ENCODE data around the gene FBXW9. TPM values are rescaled to one million over a fixed set of nuclear protein-coding genes. Genes with fewer than 3 reads are reported as not detected.

Gene FBXW9
- total and polyA plus RNA-seq, 2 of the 13 experiments (the other 11 are each of a cell fraction or from before 2014, with no cell fraction given), result 5.7 to 6.1 TPM

DNA sequence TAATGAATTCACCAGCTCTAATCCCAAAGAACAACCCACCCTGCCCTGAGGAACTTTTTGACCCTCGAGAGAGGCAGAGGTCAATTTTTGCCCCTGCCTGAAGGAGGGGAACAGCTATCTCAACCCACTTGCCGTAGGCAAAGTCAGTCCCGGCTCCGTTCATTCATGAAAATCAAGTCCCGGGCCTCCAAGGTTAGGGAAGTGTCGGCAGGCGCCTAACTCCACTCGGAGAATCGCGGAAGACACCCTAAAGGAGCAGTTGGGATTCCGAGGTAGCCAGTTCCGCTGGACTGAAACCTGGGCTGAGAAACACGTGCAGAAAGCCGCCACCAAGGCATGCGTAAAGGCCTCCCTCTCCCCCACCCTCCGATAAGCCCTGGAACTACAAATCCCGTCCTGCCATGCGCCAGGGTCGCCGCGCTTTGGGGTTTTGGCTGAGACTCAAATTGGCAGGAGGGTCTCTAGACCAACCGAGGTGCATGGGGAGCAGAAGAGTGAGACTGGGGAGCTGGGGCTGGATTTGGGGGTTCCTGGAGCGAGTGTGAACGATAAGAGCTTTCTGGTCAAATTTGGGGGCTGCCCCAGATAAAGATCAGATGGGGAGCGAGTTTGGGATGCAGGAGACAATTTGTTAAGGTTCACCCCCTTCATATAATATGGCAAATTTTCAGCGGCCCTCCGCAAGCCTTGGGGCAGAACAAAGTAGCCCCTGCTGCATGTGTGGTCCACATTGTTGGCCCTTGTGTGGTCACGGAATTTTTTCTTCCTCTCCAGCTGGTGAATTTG is 27.4 kb upstream of the FBXW9 start, which contains the start of gene TNPO2 (continued):
- TF ChIP-seq MXD4 (CRISPR knock-in tag; IDR thresholded peaks at IDR 0.05) (peak; percentile 97), NFKB2 (CRISPR knock-in tag; IDR thresholded peaks at IDR 0.05; ENCODE audit: borderline replicate concordance) (peak; percentile 21; the same call in 1 of the 2 replicates), ZC3H4 (CRISPR knock-in tag; IDR thresholded peaks at IDR 0.05; ENCODE audit: borderline replicate concordance) (no peak), SMAD1 (CRISPR knock-in tag; IDR thresholded peaks at IDR 0.05; ENCODE audit: borderline replicate concordance, low read depth) (no peak), ZSCAN31 (CRISPR knock-in tag; IDR thresholded peaks at IDR 0.05; ENCODE audit: low read depth) (no peak), NONO (IDR thresholded peaks at IDR 0.05) (no peak), NONO (CRISPR knock-in tag; conservative IDR thresholded peaks at IDR 0.05) (0 out of 2 replicates have a peak, but pooled peaks have one; percentile 15), RAD21 (CRISPR knock-in tag; IDR thresholded peaks at IDR 0.05) (0 out of 2 replicates have a peak, but pooled peaks have one; percentile 13), KDM5B (CRISPR knock-in tag; IDR thresholded peaks at IDR 0.05; ENCODE audit: borderline replicate concordance) (peak; percentile 66; the same call in 1 of the 2 replicates), ZNF501 (CRISPR knock-in tag; IDR thresholded peaks at IDR 0.05) (peak; percentile 53), ZMYM4 (CRISPR knock-in tag; IDR thresholded peaks at IDR 0.05) (0 out of 2 replicates have a peak, but pooled peaks have one; percentile 7), NFE2 (CRISPR knock-in tag; IDR thresholded peaks at IDR 0.05) (no peak)
- TF ChIP-seq, protein P1, sequence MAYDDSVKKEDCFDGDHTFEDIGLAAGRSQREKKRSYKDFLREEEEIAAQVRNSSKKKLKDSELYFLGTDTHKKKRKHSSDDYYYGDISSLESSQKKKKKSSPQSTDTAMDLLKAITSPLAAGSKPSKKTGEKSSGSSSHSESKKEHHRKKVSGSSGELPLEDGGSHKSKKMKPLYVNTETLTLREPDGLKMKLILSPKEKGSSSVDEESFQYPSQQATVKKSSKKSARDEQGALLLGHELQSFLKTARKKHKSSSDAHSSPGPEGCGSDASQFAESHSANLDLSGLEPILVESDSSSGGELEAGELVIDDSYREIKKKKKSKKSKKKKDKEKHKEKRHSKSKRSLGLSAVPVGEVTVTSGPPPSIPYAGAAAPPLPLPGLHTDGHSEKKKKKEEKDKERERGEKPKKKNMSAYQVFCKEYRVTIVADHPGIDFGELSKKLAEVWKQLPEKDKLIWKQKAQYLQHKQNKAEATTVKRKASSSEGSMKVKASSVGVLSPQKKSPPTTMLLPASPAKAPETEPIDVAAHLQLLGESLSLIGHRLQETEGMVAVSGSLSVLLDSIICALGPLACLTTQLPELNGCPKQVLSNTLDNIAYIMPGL (CRISPR knock-in tag; IDR thresholded peaks at IDR 0.05; ENCODE audit: borderline replicate concordance in 1 of 2, low read depth in 1 of 2), result peak; percentile 35 to 61; a peak in 2 of 4 replicates
- TF ChIP-seq, protein P2, sequence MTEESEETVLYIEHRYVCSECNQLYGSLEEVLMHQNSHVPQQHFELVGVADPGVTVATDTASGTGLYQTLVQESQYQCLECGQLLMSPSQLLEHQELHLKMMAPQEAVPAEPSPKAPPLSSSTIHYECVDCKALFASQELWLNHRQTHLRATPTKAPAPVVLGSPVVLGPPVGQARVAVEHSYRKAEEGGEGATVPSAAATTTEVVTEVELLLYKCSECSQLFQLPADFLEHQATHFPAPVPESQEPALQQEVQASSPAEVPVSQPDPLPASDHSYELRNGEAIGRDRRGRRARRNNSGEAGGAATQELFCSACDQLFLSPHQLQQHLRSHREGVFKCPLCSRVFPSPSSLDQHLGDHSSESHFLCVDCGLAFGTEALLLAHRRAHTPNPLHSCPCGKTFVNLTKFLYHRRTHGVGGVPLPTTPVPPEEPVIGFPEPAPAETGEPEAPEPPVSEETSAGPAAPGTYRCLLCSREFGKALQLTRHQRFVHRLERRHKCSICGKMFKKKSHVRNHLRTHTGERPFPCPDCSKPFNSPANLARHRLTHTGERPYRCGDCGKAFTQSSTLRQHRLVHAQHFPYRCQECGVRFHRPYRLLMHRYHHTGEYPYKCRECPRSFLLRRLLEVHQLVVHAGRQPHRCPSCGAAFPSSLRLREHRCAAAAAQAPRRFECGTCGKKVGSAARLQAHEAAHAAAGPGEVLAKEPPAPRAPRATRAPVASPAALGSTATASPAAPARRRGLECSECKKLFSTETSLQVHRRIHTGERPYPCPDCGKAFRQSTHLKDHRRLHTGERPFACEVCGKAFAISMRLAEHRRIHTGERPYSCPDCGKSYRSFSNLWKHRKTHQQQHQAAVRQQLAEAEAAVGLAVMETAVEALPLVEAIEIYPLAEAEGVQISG (CRISPR knock-in tag; IDR thresholded peaks at IDR 0.05), result peak; percentile 98
- TF ChIP-seq, protein P3, sequence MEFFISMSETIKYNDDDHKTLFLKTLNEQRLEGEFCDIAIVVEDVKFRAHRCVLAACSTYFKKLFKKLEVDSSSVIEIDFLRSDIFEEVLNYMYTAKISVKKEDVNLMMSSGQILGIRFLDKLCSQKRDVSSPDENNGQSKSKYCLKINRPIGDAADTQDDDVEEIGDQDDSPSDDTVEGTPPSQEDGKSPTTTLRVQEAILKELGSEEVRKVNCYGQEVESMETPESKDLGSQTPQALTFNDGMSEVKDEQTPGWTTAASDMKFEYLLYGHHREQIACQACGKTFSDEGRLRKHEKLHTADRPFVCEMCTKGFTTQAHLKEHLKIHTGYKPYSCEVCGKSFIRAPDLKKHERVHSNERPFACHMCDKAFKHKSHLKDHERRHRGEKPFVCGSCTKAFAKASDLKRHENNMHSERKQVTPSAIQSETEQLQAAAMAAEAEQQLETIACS (CRISPR knock-in tag; IDR thresholded peaks at IDR 0.05), result 0 out of 2 replicates have a peak, but pooled peaks have one; percentile 14
- TF ChIP-seq, protein P4, sequence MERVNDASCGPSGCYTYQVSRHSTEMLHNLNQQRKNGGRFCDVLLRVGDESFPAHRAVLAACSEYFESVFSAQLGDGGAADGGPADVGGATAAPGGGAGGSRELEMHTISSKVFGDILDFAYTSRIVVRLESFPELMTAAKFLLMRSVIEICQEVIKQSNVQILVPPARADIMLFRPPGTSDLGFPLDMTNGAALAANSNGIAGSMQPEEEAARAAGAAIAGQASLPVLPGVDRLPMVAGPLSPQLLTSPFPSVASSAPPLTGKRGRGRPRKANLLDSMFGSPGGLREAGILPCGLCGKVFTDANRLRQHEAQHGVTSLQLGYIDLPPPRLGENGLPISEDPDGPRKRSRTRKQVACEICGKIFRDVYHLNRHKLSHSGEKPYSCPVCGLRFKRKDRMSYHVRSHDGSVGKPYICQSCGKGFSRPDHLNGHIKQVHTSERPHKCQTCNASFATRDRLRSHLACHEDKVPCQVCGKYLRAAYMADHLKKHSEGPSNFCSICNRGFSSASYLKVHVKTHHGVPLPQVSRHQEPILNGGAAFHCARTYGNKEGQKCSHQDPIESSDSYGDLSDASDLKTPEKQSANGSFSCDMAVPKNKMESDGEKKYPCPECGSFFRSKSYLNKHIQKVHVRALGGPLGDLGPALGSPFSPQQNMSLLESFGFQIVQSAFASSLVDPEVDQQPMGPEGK (CRISPR knock-in tag; IDR thresholded peaks at IDR 0.05), result peak; percentile 46; the same call in 1 of the 2 replicates
- TF ChIP-seq, protein P5, sequence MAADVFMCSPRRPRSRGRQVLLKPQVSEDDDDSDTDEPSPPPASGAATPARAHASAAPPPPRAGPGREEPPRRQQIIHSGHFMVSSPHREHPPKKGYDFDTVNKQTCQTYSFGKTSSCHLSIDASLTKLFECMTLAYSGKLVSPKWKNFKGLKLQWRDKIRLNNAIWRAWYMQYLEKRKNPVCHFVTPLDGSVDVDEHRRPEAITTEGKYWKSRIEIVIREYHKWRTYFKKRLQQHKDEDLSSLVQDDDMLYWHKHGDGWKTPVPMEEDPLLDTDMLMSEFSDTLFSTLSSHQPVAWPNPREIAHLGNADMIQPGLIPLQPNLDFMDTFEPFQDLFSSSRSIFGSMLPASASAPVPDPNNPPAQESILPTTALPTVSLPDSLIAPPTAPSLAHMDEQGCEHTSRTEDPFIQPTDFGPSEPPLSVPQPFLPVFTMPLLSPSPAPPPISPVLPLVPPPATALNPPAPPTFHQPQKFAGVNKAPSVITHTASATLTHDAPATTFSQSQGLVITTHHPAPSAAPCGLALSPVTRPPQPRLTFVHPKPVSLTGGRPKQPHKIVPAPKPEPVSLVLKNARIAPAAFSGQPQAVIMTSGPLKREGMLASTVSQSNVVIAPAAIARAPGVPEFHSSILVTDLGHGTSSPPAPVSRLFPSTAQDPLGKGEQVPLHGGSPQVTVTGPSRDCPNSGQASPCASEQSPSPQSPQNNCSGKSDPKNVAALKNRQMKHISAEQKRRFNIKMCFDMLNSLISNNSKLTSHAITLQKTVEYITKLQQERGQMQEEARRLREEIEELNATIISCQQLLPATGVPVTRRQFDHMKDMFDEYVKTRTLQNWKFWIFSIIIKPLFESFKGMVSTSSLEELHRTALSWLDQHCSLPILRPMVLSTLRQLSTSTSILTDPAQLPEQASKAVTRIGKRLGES (CRISPR knock-in tag; IDR thresholded peaks at IDR 0.05; ENCODE audit: borderline replicate concordance), result 0 out of 2 replicates have a peak, but pooled peaks have one; percentile 11
